ENCODE results near the gene LRRC55.

The LRRC55 gene

GRCh38 chr11:57223601-57224000 lies 41.8 kb downstream of the LRRC55 start:
- H3K4me3 ChIP-seq (ENCODE audit: low read depth, low read length), result no peak overlapping the region
- DNase-seq (ENCODE audit: low read depth), result no peak
- no peak for TF ChIP-seq CTCF (conservative IDR thresholded peaks at IDR 0.05; ENCODE audit: low read depth, low read length)

GRCh38 chr11:57224128-57224527 lies 42.4 kb downstream of the LRRC55 start:
- no peak for TF ChIP-seq CTCF (conservative IDR thresholded peaks at IDR 0.05; ENCODE audit: low read depth, low read length)
- no peak overlapping the region for H3K4me3 ChIP-seq (ENCODE audit: low read depth, low read length)
- no peak for DNase-seq (ENCODE audit: low read depth)

- DNase-seq (ENCODE audit: low read depth), result peak; percentile 7
- TF ChIP-seq CTCF (conservative IDR thresholded peaks at IDR 0.05; ENCODE audit: low read depth, low read length), result no peak
- no peak overlapping the region for H3K4me3 ChIP-seq (ENCODE audit: low read depth, low read length)
Observed at GRCh38 chr11:57224537-57224936, 42.8 kb downstream of the LRRC55 start.

- H3K4me3 ChIP-seq (ENCODE audit: low read depth, low read length), result no peak overlapping the region
- TF ChIP-seq CTCF (conservative IDR thresholded peaks at IDR 0.05; ENCODE audit: low read depth, low read length), result no peak
- no peak for DNase-seq (ENCODE audit: low read depth)
Observed at GRCh38 chr11:57228600-57228999, 46.8 kb downstream of the LRRC55 start.

GRCh38 chr11:57230316-57230715 lies 48.6 kb downstream of the LRRC55 start:
- DNase-seq (ENCODE audit: low read depth), result no peak
- no peak overlapping the region for H3K4me3 ChIP-seq (ENCODE audit: low read depth, low read length)
- no peak for TF ChIP-seq CTCF (conservative IDR thresholded peaks at IDR 0.05; ENCODE audit: low read depth, low read length)

- no peak for TF ChIP-seq CTCF (conservative IDR thresholded peaks at IDR 0.05; ENCODE audit: low read depth, low read length)
Observed at GRCh38 chr11:57230791-57231538, 49.2 kb downstream of the LRRC55 start.

More at GRCh38 chr11:57230791-57231538, 49.2 kb downstream of the LRRC55 start:
- no peak for DNase-seq (ENCODE audit: low read depth)
- H3K4me3 ChIP-seq (ENCODE audit: low read depth, low read length), result no peak overlapping the region

Data from choroid plexus epithelial cell (primary cell).